Right cardiac atrium (tissue), 5 donors: ENCODE results near the gene TOP2A. TPM values are rescaled to one million over a fixed set of nuclear protein-coding genes. Genes with fewer than 3 reads are reported as not detected.

Experiments
- ATAC-seq, 2 donors: fragments of 200-7000 bp; cut with Tn5 transposase; one replicate each; pipeline versions ENCODE4 v1.8.0 to v1.9.1; 2020; ENCODE audit warnings: moderate library complexity in 2 of 2, mild to moderate bottlenecking in 1 of 2
- DNase-seq, 3 donors: peaks; one replicate each; pipeline ENCODE4 v3.0.0-alpha.2; 2020
- H3K27ac ChIP-seq: one replicate; pipeline ENCODE4 v1.5.1; 2013; ENCODE audit warnings: mild to moderate bottlenecking, low read length, control low read depth, moderate library complexity
- H3K27me3 ChIP-seq: one replicate; pipeline ENCODE4 v1.6.1; 2013; ENCODE audit not compliant: control insufficient read depth, insufficient read depth
- H3K4me1 ChIP-seq: one replicate; pipeline ENCODE4 v1.6.1; 2013; ENCODE audit warnings: low read length; ENCODE audit not compliant: control insufficient read depth, insufficient read depth
- H3K4me3 ChIP-seq: one replicate; pipeline ENCODE4 v1.5.1; 2013; ENCODE audit warnings: low read length, control low read depth
- H3K9me3 ChIP-seq: one replicate; pipeline ENCODE4 v1.6.1; 2013; ENCODE audit warnings: low read length; ENCODE audit not compliant: control insufficient read depth
- WGBS: extraction: QIAGEN DNeasy Blood & Tissue Kit; methylation state at CpG from one replicate; pipeline ENCODE4 v1.1.7; 2013; 5-methylcytosine and 5-hydroxymethylcytosine counted together
- intact Hi-C, 4 donors: fragments of 100-400 bp; cut with DNase I; formaldehyde crosslinking; loops; one replicate each; pipeline versions ENCODE4 v1.11.0 to v1.14.0; 2022 to 2023
- polyA plus RNA-seq: library from polyadenylated mRNA; stranded (reverse); fragments of 200-250 nt; gene quantifications from one replicate; pipeline ENCODE4 v1.2.3, GENCODE V29; 2013
- total RNA-seq, 4 donors: library from RNA; stranded (reverse); fragmentation: NEBNext Ultra II Directional; extraction: Animal tissue kit (Norgen Biotek cat#: 25700); gene quantifications; one replicate each; pipeline ENCODE4 v1.2.1, GENCODE V29; 2021
- donor health status: healthy with polysubstance abuse.
- donor health status: DM: no; HTN: yes; CAD: no.
- donor health status: DM: no; HTN: no; CAD: no.
- donor health status: DM: no; HTN: yes; CAD: no; lungs with severe emphysema.
- donor health status: DM: yes; HTN: yes; CAD: no.

Gene TOP2A
- total and polyA plus RNA-seq, 5 donors, result 0.22 to 5.9 (median 2.6) TPM

DNA sequence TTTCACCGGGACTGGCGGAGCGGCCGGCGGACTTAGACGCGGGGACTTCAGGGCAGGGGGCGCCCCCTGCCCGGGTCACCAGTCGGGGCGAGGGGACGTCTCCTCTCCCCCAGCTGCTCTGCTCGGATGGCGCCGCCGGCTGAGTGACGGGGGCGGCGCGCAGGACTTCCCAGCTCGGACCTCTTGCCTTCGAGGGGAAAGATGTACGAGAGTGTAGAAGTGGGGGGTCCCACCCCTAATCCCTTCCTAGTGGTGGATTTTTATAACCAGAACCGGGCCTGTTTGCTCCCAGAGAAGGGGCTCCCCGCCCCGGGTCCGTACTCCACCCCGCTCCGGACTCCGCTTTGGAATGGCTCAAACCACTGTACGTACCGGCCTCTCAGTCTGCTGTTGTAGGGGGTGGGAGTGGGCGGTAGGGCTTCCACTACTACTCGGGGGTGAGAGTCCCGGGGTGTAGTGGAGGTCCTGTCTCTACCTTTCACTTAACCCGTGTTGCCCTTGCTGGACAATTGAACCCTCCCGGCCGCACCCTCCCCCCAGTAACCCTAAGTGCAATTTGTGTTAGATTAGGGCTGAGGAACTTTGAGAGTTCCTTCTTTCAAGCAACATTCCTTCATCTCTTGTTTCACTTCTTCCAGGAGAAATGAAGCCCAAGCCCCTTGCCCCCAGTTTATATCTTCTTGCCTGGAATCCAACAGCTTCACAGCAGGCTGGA is 75.0 kb downstream of the TOP2A start:
- Histone ChIP-seq H3K4me3 (peak overlapping the region; percentile 89), H3K27ac (peak overlapping the region; percentile 69), H3K9me3 (no peaks in the 10 kb centered on the region), H3K27me3 (no peaks in the 10 kb centered on the region), H3K4me1 (peaks cover 24% of the 10 kb centered on the region)
- intact Hi-C loops, result no loop called here
- ATAC-seq (no peak), DNase-seq (peak in 1 of 3 donors; percentile 32)
- 5% methylated on average over 38 of the region's 38 CpGs for WGBS

GRCh38 chr17:40341808-40342503 is 75.7 kb downstream of the TOP2A start:
- under 1% methylated on average over 55 of the region's 55 CpGs for WGBS
- H3K4me1 ChIP-seq, result peaks cover 19% of the 10 kb centered on the region
- H3K27me3 ChIP-seq, result no peaks in the 10 kb centered on the region
- peak; percentile 89 to 95 (median 94) for DNase-seq
- intact Hi-C loops, result no loop called here
- peak; percentile 69 to 71 for ATAC-seq
- H3K4me3 ChIP-seq, result peak overlapping the region; percentile 89
- peak overlapping the region; percentile 87 for H3K27ac ChIP-seq
- no peaks in the 10 kb centered on the region for H3K9me3 ChIP-seq

DNA sequence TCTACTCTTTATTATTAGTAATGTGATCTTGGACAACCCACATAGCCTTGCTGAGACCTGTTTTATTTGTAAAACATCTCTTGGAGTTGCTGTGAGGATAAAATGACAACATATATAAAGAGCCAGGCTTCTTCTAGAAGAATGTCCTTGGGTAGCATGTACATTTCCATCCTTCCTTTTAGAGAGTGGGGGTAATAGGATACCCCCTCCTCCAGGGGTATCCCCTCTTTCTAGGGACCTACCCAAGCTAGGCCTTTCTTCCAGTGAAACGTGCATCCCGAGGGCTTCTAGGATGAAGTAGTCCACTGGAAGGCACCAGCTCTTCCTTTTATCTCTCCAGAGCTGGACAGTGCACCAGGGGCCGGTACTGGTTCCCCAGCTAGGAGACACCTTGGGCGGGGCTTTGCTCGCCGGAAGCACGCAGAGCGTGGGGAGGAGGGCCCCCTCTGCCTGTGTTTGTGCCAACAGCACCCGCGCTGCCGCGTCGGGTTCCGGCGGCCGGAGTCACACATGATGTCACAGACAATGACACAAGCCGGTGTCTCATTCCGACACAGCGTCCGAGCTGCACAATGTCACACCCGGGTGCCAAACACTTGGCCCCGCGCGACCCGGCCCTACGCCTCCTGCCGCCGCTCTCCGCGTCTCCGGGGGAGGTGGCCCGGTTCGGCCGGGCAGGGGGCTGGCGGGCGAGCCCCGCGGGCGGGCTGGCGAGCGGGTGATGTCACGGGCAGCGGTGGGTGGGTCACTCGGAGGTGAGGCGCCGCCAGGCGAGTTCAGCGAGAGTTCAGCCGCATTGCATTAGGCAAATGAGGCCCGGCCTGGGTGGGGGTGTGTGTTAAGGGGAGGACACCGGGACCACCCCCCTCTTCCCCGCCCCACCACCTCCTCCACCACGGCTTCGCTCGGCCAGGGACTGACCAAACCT is 76.6 kb downstream of the TOP2A start:
- WGBS, result under 1% methylated on average over 55 of the region's 55 CpGs
- intact Hi-C loops, result no loop called here

GRCh38 chr17:40340327-40340726 is 77.4 kb downstream of the TOP2A start:
- H3K4me3 ChIP-seq, result no peak overlapping the region
- WGBS, result 95% methylated on average over 1 of the region's 1 CpG
- intact Hi-C loops, result no loop called here

More for the DNA sequence above, 76.6 kb downstream of the TOP2A start:
- Histone ChIP-seq H3K4me3 (peak overlapping the region; percentile 89), H3K27ac (peak overlapping the region; percentile 87), H3K27me3 (no peaks in the 10 kb centered on the region), H3K4me1 (peaks cover 14% of the 10 kb centered on the region), H3K9me3 (no peaks in the 10 kb centered on the region)
- ATAC-seq (peak; percentile 72 to 76), DNase-seq (peak; percentile 97 to 98 (median 97))

GRCh38 chr17:40338941-40339649 is 78.6 kb downstream of the TOP2A start:
- intact Hi-C loops, result no loop called here
- H3K27me3 ChIP-seq, result no peaks in the 10 kb centered on the region
- no peaks in the 10 kb centered on the region for H3K9me3 ChIP-seq
- DNase-seq (peak in 2 of 3 donors; percentile 24 to 70), ATAC-seq (no peak)
- no peak overlapping the region for H3K4me3 ChIP-seq
- H3K27ac ChIP-seq, result no peak overlapping the region
- H3K4me1 ChIP-seq, result peaks cover 24% of the 10 kb centered on the region
- 54% methylated on average over 13 of the region's 13 CpGs for WGBS

More at GRCh38 chr17:40340327-40340726, 77.4 kb downstream of the TOP2A start:
- ATAC-seq (no peak), DNase-seq (no peak)
- no peaks in the 10 kb centered on the region for H3K9me3 ChIP-seq
- no peaks in the 10 kb centered on the region for H3K27me3 ChIP-seq
- no peak overlapping the region for H3K27ac ChIP-seq
- H3K4me1 ChIP-seq, result peaks cover 17% of the 10 kb centered on the region

Other genes with a start within 250 kb of the TOP2A start
- gene RAPGEFL1, start 240.4 kb downstream of the TOP2A start, total RNA-seq, result 1 to 10 TPM; 2.7 to 5.6 (median 4.1) TPM
- 3.8 TPM for gene RAPGEFL1, start 240.4 kb downstream of the TOP2A start, polyA plus RNA-seq
- gene WIPF2, start 198.6 kb downstream of the TOP2A start, total RNA-seq, result 10 to 100 TPM; 11.1 to 14.6 (median 13.5) TPM
- 8.2 TPM for gene WIPF2, start 198.6 kb downstream of the TOP2A start, polyA plus RNA-seq
- 1 to 10 TPM; 1.0 to 1.8 (median 1.3) TPM for gene CDC6, start 130.0 kb downstream of the TOP2A start, total RNA-seq
- gene CDC6, start 130.0 kb downstream of the TOP2A start, polyA plus RNA-seq, result 0.36 TPM
- gene RARA, start 108.7 kb downstream of the TOP2A start, total RNA-seq, result 10 to 100 TPM; 26.2 to 39.0 (median 29.1) TPM
- gene RARA, start 108.7 kb downstream of the TOP2A start, polyA plus RNA-seq, result 28.3 TPM
- gene GJD3, start 53.2 kb downstream of the TOP2A start, total RNA-seq, result 1 to 10 TPM in 1 of 4 donors, under 1 TPM in 3; 0.74 to 1.4 (median 0.86) TPM
- 0.27 TPM for gene GJD3, start 53.2 kb downstream of the TOP2A start, polyA plus RNA-seq
- 100 to 1,000 TPM; 159 to 510 (median 262) TPM for gene IGFBP4, start 25.6 kb upstream of the TOP2A start, total RNA-seq
- gene IGFBP4, start 25.6 kb upstream of the TOP2A start, polyA plus RNA-seq, result 205 TPM
- under 1 TPM in 1 of 4 donors, not detected in 3; 0.14 TPM for gene TNS4, start 83.7 kb upstream of the TOP2A start, total RNA-seq
- not detected for gene TNS4, start 83.7 kb upstream of the TOP2A start, polyA plus RNA-seq
- under 1 TPM in 2 of 4 donors, not detected in 2; 0.19 to 0.20 TPM for gene CCR7, start 147.6 kb upstream of the TOP2A start, total RNA-seq
- 0.11 TPM for gene CCR7, start 147.6 kb upstream of the TOP2A start, polyA plus RNA-seq
- gene SMARCE1, start 229.9 kb upstream of the TOP2A start, total RNA-seq, result 10 to 100 TPM; 69.2 to 72.0 (median 71.4) TPM
- 51.8 TPM for gene SMARCE1, start 229.9 kb upstream of the TOP2A start, polyA plus RNA-seq
- 1 to 10 TPM in 1 of 4 donors, under 1 TPM in 3; 0.45 to 1.4 (median 0.58) TPM for gene KRT222, start 247.3 kb upstream of the TOP2A start, total RNA-seq
- gene KRT222, start 247.3 kb upstream of the TOP2A start, polyA plus RNA-seq, result 1.5 TPM